ENCODE results near the gene EXOC6.
"Not testable (repeated sequence)": the region's sequence is repeated elsewhere in the genome, so short reads cannot be mapped to it uniquely, and the experiment has no call there.

Gene EXOC6

GRCh38 chr10:92892691-92893054 lies 44.4 kb downstream of the EXOC6 start:
- no peak for TF ChIP-seq CTCF (IDR thresholded peaks at IDR 0.05; ENCODE audit: low read depth, low read length, missing control alignments)
- DNase-seq (ENCODE audit: extremely low read depth, low read depth): no peak
- H3K4me3 ChIP-seq (replicated peaks; ENCODE audit: low read depth, low read length): no peak overlapping the region

GRCh38 chr10:92894081-92894655 lies 45.8 kb downstream of the EXOC6 start:
- DNase-seq (ENCODE audit: extremely low read depth, low read depth): no peak
- no peak overlapping the region for H3K4me3 ChIP-seq (replicated peaks; ENCODE audit: low read depth, low read length)
- no peak for TF ChIP-seq CTCF (IDR thresholded peaks at IDR 0.05; ENCODE audit: low read depth, low read length, missing control alignments)

- TF ChIP-seq CTCF (IDR thresholded peaks at IDR 0.05; ENCODE audit: low read depth, low read length, missing control alignments): no peak
- no peak overlapping the region for H3K4me3 ChIP-seq (replicated peaks; ENCODE audit: low read depth, low read length)
- no peak for DNase-seq (ENCODE audit: extremely low read depth, low read depth)
These were observed 49.6 kb downstream of the EXOC6 start for GRCh38 chr10:92897916-92898315.

GRCh38 chr10:92901819-92902251 lies 53.5 kb downstream of the EXOC6 start:
- TF ChIP-seq CTCF (IDR thresholded peaks at IDR 0.05; ENCODE audit: low read depth, low read length, missing control alignments): no peak
- DNase-seq (ENCODE audit: extremely low read depth, low read depth): no peak
- no peak overlapping the region for H3K4me3 ChIP-seq (replicated peaks; ENCODE audit: low read depth, low read length)

GRCh38 chr10:92903633-92904032 lies 55.3 kb downstream of the EXOC6 start:
- no peak for DNase-seq (ENCODE audit: extremely low read depth, low read depth)
- TF ChIP-seq CTCF (IDR thresholded peaks at IDR 0.05; ENCODE audit: low read depth, low read length, missing control alignments): no peak
- H3K4me3 ChIP-seq (replicated peaks; ENCODE audit: low read depth, low read length): no peak overlapping the region

- H3K4me3 ChIP-seq (replicated peaks; ENCODE audit: low read depth, low read length): no peak overlapping the region
- DNase-seq (ENCODE audit: extremely low read depth, low read depth): no peak
- no peak for TF ChIP-seq CTCF (IDR thresholded peaks at IDR 0.05; ENCODE audit: low read depth, low read length, missing control alignments)
These were observed 59.0 kb downstream of the EXOC6 start for GRCh38 chr10:92907280-92907679.

- not testable (repeated sequence) for DNase-seq (ENCODE audit: extremely low read depth, low read depth); H3K4me3 ChIP-seq (replicated peaks; ENCODE audit: low read depth, low read length)
These were observed 64.3 kb downstream of the EXOC6 start for GRCh38 chr10:92912631-92913030.
